Esophagus muscularis mucosa (tissue), 4 donors: ENCODE results near the gene WFIKKN1. TPM values are rescaled to one million over a fixed set of nuclear protein-coding genes. Genes with fewer than 3 reads are reported as not detected.

Source experiments
- total RNA-seq, 4 donors: library from RNA; depleted of rRNA; stranded (reverse); fragments of >200 nt; gene quantifications; one replicate each; pipeline versions ENCODE4 v1.1.0 to v1.2.1, GENCODE V29; 2016

Gene WFIKKN1
- total RNA-seq, 4 donors from 2014 or later, result 0.33 to 0.80 (median 0.43) TPM

Other genes with a start within 250 kb of the WFIKKN1 start
- gene PGAP6, start 249.0 kb upstream of the WFIKKN1 start, total RNA-seq, result 10 to 100 TPM; 32.8 to 53.5 (median 46.3) TPM
- gene NME4, start 233.8 kb upstream of the WFIKKN1 start, total RNA-seq, result 100 to 1,000 TPM; 114 to 158 (median 124) TPM
- 10 to 100 TPM; 11.8 to 18.3 (median 17.4) TPM for gene DECR2, start 229.1 kb upstream of the WFIKKN1 start, total RNA-seq
- gene RAB11FIP3, start 205.3 kb upstream of the WFIKKN1 start, total RNA-seq, result 10 to 100 TPM; 50.3 to 77.9 (median 58.8) TPM
- 10 to 100 TPM; 24.9 to 44.7 (median 43.3) TPM for gene CAPN15, start 103.3 kb upstream of the WFIKKN1 start, total RNA-seq
- not detected for gene PRR35, start 70.6 kb upstream of the WFIKKN1 start, total RNA-seq
- 1 to 10 TPM; 1.2 to 2.6 (median 1.9) TPM for gene NHLRC4, start 64.0 kb upstream of the WFIKKN1 start, total RNA-seq
- 10 to 100 TPM; 36.1 to 46.4 (median 40.7) TPM for gene PIGQ, start 61.0 kb upstream of the WFIKKN1 start, total RNA-seq
- gene RAB40C, start 40.9 kb upstream of the WFIKKN1 start, total RNA-seq, result 10 to 100 TPM; 20.8 to 25.3 (median 23.0) TPM
- gene METTL26, start 5.3 kb downstream of the WFIKKN1 start, total RNA-seq, result 100 to 1,000 TPM; 129 to 166 (median 142) TPM
- gene MCRIP2, start 10.8 kb downstream of the WFIKKN1 start, total RNA-seq, result 10 to 100 TPM; 50.7 to 65.4 (median 59.1) TPM
- 10 to 100 TPM in 3 of 4 donors, 1 to 10 TPM in 1; 8.2 to 22.7 (median 16.5) TPM for gene WDR90, start 18.4 kb downstream of the WFIKKN1 start, total RNA-seq
- 10 to 100 TPM; 34.5 to 67.5 (median 58.6) TPM for gene RHOT2, start 37.1 kb downstream of the WFIKKN1 start, total RNA-seq
- 1 to 10 TPM in 1 of 4 donors, under 1 TPM in 3; 0.17 to 2.0 (median 0.66) TPM for gene RHBDL1, start 44.7 kb downstream of the WFIKKN1 start, total RNA-seq
- 100 to 1,000 TPM; 155 to 215 (median 178) TPM for gene STUB1, start 49.4 kb downstream of the WFIKKN1 start, total RNA-seq
- 100 to 1,000 TPM in 1 of 4 donors, 10 to 100 TPM in 3; 73.2 to 114 (median 88.1) TPM for gene JMJD8, start 53.3 kb downstream of the WFIKKN1 start, total RNA-seq
- gene WDR24, start 59.4 kb downstream of the WFIKKN1 start, total RNA-seq, result 10 to 100 TPM in 2 of 4 donors, 1 to 10 TPM in 2; 7.0 to 14.9 (median 11.1) TPM
- gene FBXL16, start 74.8 kb downstream of the WFIKKN1 start, total RNA-seq, result 1 to 10 TPM in 1 of 4 donors, under 1 TPM in 3; 0.42 to 1.2 (median 0.51) TPM
- 100 to 1,000 TPM in 1 of 4 donors, 10 to 100 TPM in 3; 56.5 to 143 (median 78.0) TPM for gene METRN, start 84.1 kb downstream of the WFIKKN1 start, total RNA-seq
- gene ANTKMT, start 90.2 kb downstream of the WFIKKN1 start, total RNA-seq, result 10 to 100 TPM; 26.5 to 48.6 (median 40.3) TPM
- 1 to 10 TPM in 1 of 4 donors, under 1 TPM in 3; 0.33 to 2.5 (median 0.61) TPM for gene CCDC78, start 95.5 kb downstream of the WFIKKN1 start, total RNA-seq
- 1 to 10 TPM; 1.7 to 5.6 (median 4.5) TPM for gene HAGHL, start 96.1 kb downstream of the WFIKKN1 start, total RNA-seq
- gene CIAO3, start 110.0 kb downstream of the WFIKKN1 start, total RNA-seq, result 10 to 100 TPM; 19.4 to 33.3 (median 30.2) TPM
- gene MSLN, start 129.7 kb downstream of the WFIKKN1 start, total RNA-seq, result under 1 TPM in 1 of 4 donors, not detected in 3; 0.39 TPM
- 10 to 100 TPM; 10.4 to 29.1 (median 20.4) TPM for gene RPUSD1, start 157.4 kb downstream of the WFIKKN1 start, total RNA-seq
- gene CHTF18, start 157.6 kb downstream of the WFIKKN1 start, total RNA-seq, result 1 to 10 TPM; 2.0 to 8.8 (median 3.4) TPM
- gene GNG13, start 169.7 kb downstream of the WFIKKN1 start, total RNA-seq, result not detected